GM12878 (cell line): ENCODE results near the gene HOXC5. TPM values are rescaled to one million over a fixed set of nuclear protein-coding genes. Genes with fewer than 3 reads are reported as not detected.

Experiments used
- ATF7 ChIP-seq: fragments of 450-650 bp; IDR thresholded peaks from 2 replicates; pipeline ENCODE4 v1.6.1; 2016; ENCODE audit warnings: low read depth, mild to moderate bottlenecking
- CREB1 ChIP-seq: IDR thresholded peaks from 2 replicates; pipeline ENCODE4 v1.6.1; 2012; ENCODE audit warnings: low read depth, mild to moderate bottlenecking, inconsistent platforms
- EGR1 ChIP-seq, 2 experiments: IDR thresholded peaks; 1 replicate in 1 of 2; 2 replicates in 1 of 2; pipeline ENCODE4 v1.6.1; 2011 to 2012; ENCODE audit warnings: low read depth in 2 of 2, low read length in 2 of 2, borderline replicate concordance in 1 of 2, mild to moderate bottlenecking in 1 of 2, moderate library complexity in 1 of 2
- IRF5 ChIP-seq: fragments of 450-650 bp; IDR thresholded peaks from 2 replicates; pipeline ENCODE4 v1.6.1; 2017; ENCODE audit warnings: borderline replicate concordance
- MEF2A ChIP-seq: IDR thresholded peaks from 2 replicates; pipeline ENCODE4 v1.6.1; 2011; ENCODE audit warnings: low read depth, mild to moderate bottlenecking, low read length, moderate library complexity; ENCODE audit not compliant: insufficient read depth
- PBX3 ChIP-seq: IDR thresholded peaks from 2 replicates; pipeline ENCODE4 v1.6.1; 2011; ENCODE audit warnings: mild to moderate bottlenecking, low read depth, low read length, moderate library complexity; ENCODE audit not compliant: insufficient replicate concordance
- SMC3 ChIP-seq: IDR thresholded peaks from 2 replicates; pipeline ENCODE4 v1.6.1; 2011; ENCODE audit warnings: low read length, improper control_type of control experiment, borderline replicate concordance
- STAT1 ChIP-seq: fragments of 450-650 bp; conservative IDR thresholded peaks from 2 replicates; pipeline ENCODE4 v1.6.1; 2014; ENCODE audit warnings: antibody characterized with exemption, mild to moderate bottlenecking
- STAT3 ChIP-seq: IDR thresholded peaks from 2 replicates; pipeline ENCODE4 v1.6.1; 2011; ENCODE audit warnings: low read depth, low read length, improper control_type of control experiment
- YY1 ChIP-seq: IDR thresholded peaks from 2 replicates; pipeline ENCODE4 v1.6.1; 2011; ENCODE audit warnings: low read depth, mild to moderate bottlenecking, low read length
- microRNA counts: library from miRNA; unstranded; fragments of <30 nt; microRNA quantifications from one replicate; lab custom pipeline; 2016
- microRNA-seq: library from miRNA; unstranded; fragments of <30 nt; microRNA quantifications from one replicate; pipeline ENCODE4, GENCODE V29; 2018
- polyA plus RNA-seq, 11 experiments: library from polyadenylated mRNA; depleted of rRNA in 4 of 11; unstranded in 6 of 11; stranded (reverse) in 5 of 11; fragments of >200 nt; fragmentation: Nextera tagmentation in 4 of 11; fragmentation: Illumina TruSeq in 1 of 11; extraction: Ambion mirVana in 4 of 11; extraction: Trizol in 1 of 11; gene quantifications; 1 replicate in 1 of 11; 2 replicates in 10 of 11; pipeline versions ENCODE4 v1.2.1 to v1.2.3, GENCODE V29; 2011 to 2016; ENCODE audit warnings: inconsistent platforms in 2 of 11, missing spikeins in 2 of 11, low read depth in 1 of 11
- small RNA-seq: library from RNA; depleted of rRNA; stranded (forward); fragments of <200 nt; gene quantifications from one replicate; pipeline ENCODE3, GENCODE V24; 2014
- total RNA-seq, 4 experiments: library from RNA; depleted of rRNA in 3 of 4; stranded (reverse); fragments of >200 nt in 3 of 4; fragmentation: Illumina TruSeq in 1 of 4; extraction: Trizol in 1 of 4; gene quantifications; 2 replicates each; pipeline versions ENCODE4 v1.2.1 to v1.2.3, GENCODE V29; 2013 to 2021
- TF ChIP-seq, protein P1 (sequence below): fragments of 150-350 bp; IDR thresholded peaks from 2 replicates; pipeline ENCODE4 v1.6.1; 2016; ENCODE audit warnings: low read depth, low read length
- TF ChIP-seq, protein P2 (sequence below): fragments of 450-650 bp; IDR thresholded peaks from 2 replicates; pipeline ENCODE4 v1.6.1; 2016; ENCODE audit warnings: mild to moderate bottlenecking

The HOXC5 gene
- total and polyA plus RNA-seq, 10 of the 15 experiments (the other 5 are each of a cell fraction or from before 2014, with no cell fraction given) = 0.11 TPM; not detected in 9

- TF ChIP-seq YY1 = no peak
- no peak for TF ChIP-seq STAT1
- TF ChIP-seq, protein P1, sequence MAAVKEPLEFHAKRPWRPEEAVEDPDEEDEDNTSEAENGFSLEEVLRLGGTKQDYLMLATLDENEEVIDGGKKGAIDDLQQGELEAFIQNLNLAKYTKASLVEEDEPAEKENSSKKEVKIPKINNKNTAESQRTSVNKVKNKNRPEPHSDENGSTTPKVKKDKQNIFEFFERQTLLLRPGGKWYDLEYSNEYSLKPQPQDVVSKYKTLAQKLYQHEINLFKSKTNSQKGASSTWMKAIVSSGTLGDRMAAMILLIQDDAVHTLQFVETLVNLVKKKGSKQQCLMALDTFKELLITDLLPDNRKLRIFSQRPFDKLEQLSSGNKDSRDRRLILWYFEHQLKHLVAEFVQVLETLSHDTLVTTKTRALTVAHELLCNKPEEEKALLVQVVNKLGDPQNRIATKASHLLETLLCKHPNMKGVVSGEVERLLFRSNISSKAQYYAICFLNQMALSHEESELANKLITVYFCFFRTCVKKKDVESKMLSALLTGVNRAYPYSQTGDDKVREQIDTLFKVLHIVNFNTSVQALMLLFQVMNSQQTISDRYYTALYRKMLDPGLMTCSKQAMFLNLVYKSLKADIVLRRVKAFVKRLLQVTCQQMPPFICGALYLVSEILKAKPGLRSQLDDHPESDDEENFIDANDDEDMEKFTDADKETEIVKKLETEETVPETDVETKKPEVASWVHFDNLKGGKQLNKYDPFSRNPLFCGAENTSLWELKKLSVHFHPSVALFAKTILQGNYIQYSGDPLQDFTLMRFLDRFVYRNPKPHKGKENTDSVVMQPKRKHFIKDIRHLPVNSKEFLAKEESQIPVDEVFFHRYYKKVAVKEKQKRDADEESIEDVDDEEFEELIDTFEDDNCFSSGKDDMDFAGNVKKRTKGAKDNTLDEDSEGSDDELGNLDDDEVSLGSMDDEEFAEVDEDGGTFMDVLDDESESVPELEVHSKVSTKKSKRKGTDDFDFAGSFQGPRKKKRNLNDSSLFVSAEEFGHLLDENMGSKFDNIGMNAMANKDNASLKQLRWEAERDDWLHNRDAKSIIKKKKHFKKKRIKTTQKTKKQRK = no peak
- TF ChIP-seq SMC3 = no peak
- no peak for TF ChIP-seq ATF7
- TF ChIP-seq, protein P2, sequence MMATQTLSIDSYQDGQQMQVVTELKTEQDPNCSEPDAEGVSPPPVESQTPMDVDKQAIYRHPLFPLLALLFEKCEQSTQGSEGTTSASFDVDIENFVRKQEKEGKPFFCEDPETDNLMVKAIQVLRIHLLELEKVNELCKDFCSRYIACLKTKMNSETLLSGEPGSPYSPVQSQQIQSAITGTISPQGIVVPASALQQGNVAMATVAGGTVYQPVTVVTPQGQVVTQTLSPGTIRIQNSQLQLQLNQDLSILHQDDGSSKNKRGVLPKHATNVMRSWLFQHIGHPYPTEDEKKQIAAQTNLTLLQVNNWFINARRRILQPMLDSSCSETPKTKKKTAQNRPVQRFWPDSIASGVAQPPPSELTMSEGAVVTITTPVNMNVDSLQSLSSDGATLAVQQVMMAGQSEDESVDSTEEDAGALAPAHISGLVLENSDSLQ = peak; percentile 39; the same call in 1 of the 2 replicates
- TF ChIP-seq MEF2A = no peak
- 0 out of 3 replicates have a peak, but pooled peaks of 1 of the 2 experiments have one; percentile 12 for TF ChIP-seq EGR1 (IDR thresholded peaks at IDR 0.05; ENCODE audit: borderline replicate concordance in 1 of 2, low read depth in 2 of 2, low read length in 2 of 2)
- TF ChIP-seq PBX3 = peak; percentile 50
- TF ChIP-seq CREB1 = no peak
- TF ChIP-seq STAT3 = no peak
- no peak for TF ChIP-seq IRF5
Observed at GRCh38 chr12:54082397-54082892, 49.6 kb downstream of the HOXC5 start (continued).

MicroRNA genes within 50 kb of the gene (microRNA counts, 767-probe panel; counts per million panel counts)
- microRNA hsa-miR-196a-5p (lab: Ali Mortazavi, UCI) = 55.3 counts per million
- 1,346 counts per million, percentile 48 among the panel's probes with 10 or more counts for microRNA hsa-miR-615-3p (lab: Ali Mortazavi, UCI)
- microRNA hsa-miR-615-5p (lab: Ali Mortazavi, UCI) = 55.3 counts per million

Small RNA genes within 50 kb of the gene (microRNA-seq; reads per million reads assigned to microRNA genes)
- gene MIR196A2 (85.6 reads per million, percentile 73 among the genes with 10 or more reads in this experiment), gene MIR615 (37.8 reads per million, percentile 65 among the genes with 10 or more reads in this experiment)

Small RNA genes within 50 kb of the gene (small RNA-seq; reads per million reads assigned to genes)
- gene HOXC5 (0.12 reads per million), gene MIR196A2 (0.20 reads per million), gene MIR615 (0.39 reads per million, percentile 3 among the genes with 10 or more reads in this experiment)

Other genes starting within 250 kb of the HOXC5 start
Only the 7 nearest of the 12 such genes appear.
- not detected in 2 replicates for gene HOXC11, start 59.9 kb upstream of the HOXC5 start, total RNA-seq (2014; rRNA removed)
- not detected in 2 replicates for gene HOXC11, start 59.9 kb upstream of the HOXC5 start, total RNA-seq (2014; rRNA removed; fragmentation: Illumina TruSeq; extraction: Trizol)
- not detected in 2 replicates for gene HOXC11, start 59.9 kb upstream of the HOXC5 start, total RNA-seq (2021)
- gene HOXC11, start 59.9 kb upstream of the HOXC5 start, polyA plus RNA-seq (2011; rRNA removed) = not detected in 2 replicates
- gene HOXC11, start 59.9 kb upstream of the HOXC5 start, polyA plus RNA-seq (2014; fragmentation: Illumina TruSeq; extraction: Trizol) = not detected in 2 replicates
- not detected for gene HOXC11, start 59.9 kb upstream of the HOXC5 start, polyA plus RNA-seq (2014; fragmentation: Nextera tagmentation; extraction: Ambion mirVana)
- not detected in 2 replicates for gene HOXC11, start 59.9 kb upstream of the HOXC5 start, polyA plus RNA-seq (2014; rRNA removed)
- gene HOXC11, start 59.9 kb upstream of the HOXC5 start, polyA plus RNA-seq (2016; fragmentation: Nextera tagmentation; extraction: Ambion mirVana) = not detected
- not detected in 2 replicates for gene HOTAIR, start 58.1 kb upstream of the HOXC5 start, total RNA-seq (2014; rRNA removed)
- not detected in 2 replicates for gene HOTAIR, start 58.1 kb upstream of the HOXC5 start, total RNA-seq (2014; rRNA removed; fragmentation: Illumina TruSeq; extraction: Trizol)
- gene HOTAIR, start 58.1 kb upstream of the HOXC5 start, total RNA-seq (2021) = not detected in 2 replicates
- gene HOTAIR, start 58.1 kb upstream of the HOXC5 start, polyA plus RNA-seq (2011; rRNA removed) = not detected in 2 replicates
- not detected in 2 replicates for gene HOTAIR, start 58.1 kb upstream of the HOXC5 start, polyA plus RNA-seq (2014; fragmentation: Illumina TruSeq; extraction: Trizol)
- gene HOTAIR, start 58.1 kb upstream of the HOXC5 start, polyA plus RNA-seq (2014; fragmentation: Nextera tagmentation; extraction: Ambion mirVana) = not detected
- not detected in 2 replicates for gene HOTAIR, start 58.1 kb upstream of the HOXC5 start, polyA plus RNA-seq (2014; rRNA removed)
- gene HOTAIR, start 58.1 kb upstream of the HOXC5 start, polyA plus RNA-seq (2016; fragmentation: Nextera tagmentation; extraction: Ambion mirVana) = not detected
- gene HOXC10, start 47.9 kb upstream of the HOXC5 start, total RNA-seq (2014; rRNA removed) = not detected in 2 replicates
- gene HOXC10, start 47.9 kb upstream of the HOXC5 start, total RNA-seq (2014; rRNA removed; fragmentation: Illumina TruSeq; extraction: Trizol) = not detected in 2 replicates
- 0.59 TPM in 1 of 2 replicates, not detected in the other for gene HOXC10, start 47.9 kb upstream of the HOXC5 start, total RNA-seq (2021)
- not detected in 2 replicates for gene HOXC10, start 47.9 kb upstream of the HOXC5 start, polyA plus RNA-seq (2011; rRNA removed)
- gene HOXC10, start 47.9 kb upstream of the HOXC5 start, polyA plus RNA-seq (2014; fragmentation: Illumina TruSeq; extraction: Trizol) = not detected in 2 replicates
- not detected for gene HOXC10, start 47.9 kb upstream of the HOXC5 start, polyA plus RNA-seq (2014; fragmentation: Nextera tagmentation; extraction: Ambion mirVana)
- gene HOXC10, start 47.9 kb upstream of the HOXC5 start, polyA plus RNA-seq (2014; rRNA removed) = not detected in 2 replicates
- gene HOXC10, start 47.9 kb upstream of the HOXC5 start, polyA plus RNA-seq (2016; fragmentation: Nextera tagmentation; extraction: Ambion mirVana) = not detected
- gene HOXC9, start 32.9 kb upstream of the HOXC5 start, total RNA-seq (2014; rRNA removed) = not detected in 2 replicates
- not detected in 2 replicates for gene HOXC9, start 32.9 kb upstream of the HOXC5 start, total RNA-seq (2014; rRNA removed; fragmentation: Illumina TruSeq; extraction: Trizol)
- gene HOXC9, start 32.9 kb upstream of the HOXC5 start, total RNA-seq (2021) = not detected in 2 replicates
- not detected in 2 replicates for gene HOXC9, start 32.9 kb upstream of the HOXC5 start, polyA plus RNA-seq (2011; rRNA removed)
- gene HOXC9, start 32.9 kb upstream of the HOXC5 start, polyA plus RNA-seq (2014; fragmentation: Illumina TruSeq; extraction: Trizol) = not detected in 2 replicates
- not detected for gene HOXC9, start 32.9 kb upstream of the HOXC5 start, polyA plus RNA-seq (2014; fragmentation: Nextera tagmentation; extraction: Ambion mirVana)
- not detected in 2 replicates for gene HOXC9, start 32.9 kb upstream of the HOXC5 start, polyA plus RNA-seq (2014; rRNA removed)
- not detected for gene HOXC9, start 32.9 kb upstream of the HOXC5 start, polyA plus RNA-seq (2016; fragmentation: Nextera tagmentation; extraction: Ambion mirVana)
- not detected in 2 replicates for gene HOXC8, start 24.1 kb upstream of the HOXC5 start, total RNA-seq (2014; rRNA removed)
- gene HOXC8, start 24.1 kb upstream of the HOXC5 start, total RNA-seq (2014; rRNA removed; fragmentation: Illumina TruSeq; extraction: Trizol) = not detected in 2 replicates
- not detected in 2 replicates for gene HOXC8, start 24.1 kb upstream of the HOXC5 start, total RNA-seq (2021)
- gene HOXC8, start 24.1 kb upstream of the HOXC5 start, polyA plus RNA-seq (2011; rRNA removed) = not detected in 2 replicates
- not detected in 2 replicates for gene HOXC8, start 24.1 kb upstream of the HOXC5 start, polyA plus RNA-seq (2014; fragmentation: Illumina TruSeq; extraction: Trizol)
- gene HOXC8, start 24.1 kb upstream of the HOXC5 start, polyA plus RNA-seq (2014; fragmentation: Nextera tagmentation; extraction: Ambion mirVana) = not detected
- not detected in 2 replicates for gene HOXC8, start 24.1 kb upstream of the HOXC5 start, polyA plus RNA-seq (2014; rRNA removed)
- gene HOXC8, start 24.1 kb upstream of the HOXC5 start, polyA plus RNA-seq (2016; fragmentation: Nextera tagmentation; extraction: Ambion mirVana) = not detected
- gene HOXC6, start 4.6 kb upstream of the HOXC5 start, total RNA-seq (2014; rRNA removed) = not detected in 2 replicates
- 0.09 TPM in 1 of 2 replicates, not detected in the other for gene HOXC6, start 4.6 kb upstream of the HOXC5 start, total RNA-seq (2014; rRNA removed; fragmentation: Illumina TruSeq; extraction: Trizol)
- gene HOXC6, start 4.6 kb upstream of the HOXC5 start, total RNA-seq (2021) = 0.27 and 0.38 TPM in 2 replicates
- gene HOXC6, start 4.6 kb upstream of the HOXC5 start, polyA plus RNA-seq (2011; rRNA removed) = 0.42 and 0.52 TPM in 2 replicates
- gene HOXC6, start 4.6 kb upstream of the HOXC5 start, polyA plus RNA-seq (2014; fragmentation: Illumina TruSeq; extraction: Trizol) = 0.06 TPM in 1 of 2 replicates, not detected in the other
- gene HOXC6, start 4.6 kb upstream of the HOXC5 start, polyA plus RNA-seq (2014; fragmentation: Nextera tagmentation; extraction: Ambion mirVana) = under 1 TPM in 1 of 2 experiments, not detected in 1; 0.02 TPM
- 0.55 TPM in 1 of 2 replicates, not detected in the other for gene HOXC6, start 4.6 kb upstream of the HOXC5 start, polyA plus RNA-seq (2014; rRNA removed)
- gene HOXC6, start 4.6 kb upstream of the HOXC5 start, polyA plus RNA-seq (2016; fragmentation: Nextera tagmentation; extraction: Ambion mirVana) = under 1 TPM in 1 of 2 experiments, not detected in 1; 0.54 TPM
- 4.7 and 5.1 TPM in 2 replicates for gene HOXC4, start 20.8 kb downstream of the HOXC5 start, total RNA-seq (2014; rRNA removed)
- 3.6 and 3.8 TPM in 2 replicates for gene HOXC4, start 20.8 kb downstream of the HOXC5 start, total RNA-seq (2014; rRNA removed; fragmentation: Illumina TruSeq; extraction: Trizol)
- 11.1 and 11.4 TPM in 2 replicates for gene HOXC4, start 20.8 kb downstream of the HOXC5 start, total RNA-seq (2021)
- 4.9 and 5.2 TPM in 2 replicates for gene HOXC4, start 20.8 kb downstream of the HOXC5 start, polyA plus RNA-seq (2011; rRNA removed)
- 5.8 and 6.3 TPM in 2 replicates for gene HOXC4, start 20.8 kb downstream of the HOXC5 start, polyA plus RNA-seq (2014; fragmentation: Illumina TruSeq; extraction: Trizol)
- 1 to 10 TPM; 1.0 to 1.8 TPM for gene HOXC4, start 20.8 kb downstream of the HOXC5 start, polyA plus RNA-seq (2014; fragmentation: Nextera tagmentation; extraction: Ambion mirVana)
- 7.7 and 10.3 TPM in 2 replicates for gene HOXC4, start 20.8 kb downstream of the HOXC5 start, polyA plus RNA-seq (2014; rRNA removed)
- gene HOXC4, start 20.8 kb downstream of the HOXC5 start, polyA plus RNA-seq (2016; fragmentation: Nextera tagmentation; extraction: Ambion mirVana) = 1 to 10 TPM; 1.1 to 1.5 TPM